Lower leg skin (tissue), 4 donors: Measurements from ENCODE around the gene SHPK. TPM values are rescaled to one million over a fixed set of nuclear protein-coding genes. Genes with fewer than 3 reads are reported as not detected.

Source experiments
- DNase-seq, 2 donors: peaks; one replicate each; pipeline ENCODE4 v3.0.0-alpha.2; 2019; ENCODE audit warnings: low spot score in 2 of 2
- H3K4me3 ChIP-seq: fragments of 200-600 bp; sonication (generic); 2 replicates; pipeline ENCODE4 v1.5.1; 2017; ENCODE audit warnings: mild to moderate bottlenecking, low read depth; ENCODE audit not compliant: poor library complexity, severe bottlenecking
- POLR2A ChIP-seq, 2 donors: fragments of 450-650 bp; IDR thresholded peaks; one replicate each; pipeline ENCODE4 v1.6.1; 2016 to 2017; ENCODE audit warnings: antibody characterized with exemption in 2 of 2, mild to moderate bottlenecking in 1 of 2, moderate library complexity in 1 of 2
- WGBS, 2 donors: methylation state at CpG; one replicate each; pipeline ENCODE4 v1.1.5; 2018; 5-methylcytosine and 5-hydroxymethylcytosine counted together
- intact Hi-C: fragments of 100-400 bp; cut with DNase I; formaldehyde crosslinking; loops from one replicate; pipeline ENCODE4 v1.15.0; 2023; ENCODE audit warnings: low total_unique reads
- total RNA-seq, 4 donors: library from RNA; depleted of rRNA; stranded (reverse); fragments of >200 nt; gene quantifications; one replicate each; pipeline ENCODE4 v1.1.0, GENCODE V29; 2016
- TF ChIP-seq, protein P1 (sequence below), 3 donors: fragments of 450-650 bp; IDR thresholded peaks; one replicate each; pipeline ENCODE4 v1.5.1; 2016; ENCODE audit warnings: antibody characterized with exemption in 3 of 3, mild to moderate bottlenecking in 3 of 3, moderate library complexity in 2 of 3

The SHPK gene
- total RNA-seq, 4 donors from 2014 or later = 18.2 to 30.3 (median 23.1) TPM

- WGBS, 2 donors = 34 to 48% methylated on average over 25 of the region's 25 CpGs
- no peak overlapping the region for H3K4me3 ChIP-seq
- TF ChIP-seq, protein P1, sequence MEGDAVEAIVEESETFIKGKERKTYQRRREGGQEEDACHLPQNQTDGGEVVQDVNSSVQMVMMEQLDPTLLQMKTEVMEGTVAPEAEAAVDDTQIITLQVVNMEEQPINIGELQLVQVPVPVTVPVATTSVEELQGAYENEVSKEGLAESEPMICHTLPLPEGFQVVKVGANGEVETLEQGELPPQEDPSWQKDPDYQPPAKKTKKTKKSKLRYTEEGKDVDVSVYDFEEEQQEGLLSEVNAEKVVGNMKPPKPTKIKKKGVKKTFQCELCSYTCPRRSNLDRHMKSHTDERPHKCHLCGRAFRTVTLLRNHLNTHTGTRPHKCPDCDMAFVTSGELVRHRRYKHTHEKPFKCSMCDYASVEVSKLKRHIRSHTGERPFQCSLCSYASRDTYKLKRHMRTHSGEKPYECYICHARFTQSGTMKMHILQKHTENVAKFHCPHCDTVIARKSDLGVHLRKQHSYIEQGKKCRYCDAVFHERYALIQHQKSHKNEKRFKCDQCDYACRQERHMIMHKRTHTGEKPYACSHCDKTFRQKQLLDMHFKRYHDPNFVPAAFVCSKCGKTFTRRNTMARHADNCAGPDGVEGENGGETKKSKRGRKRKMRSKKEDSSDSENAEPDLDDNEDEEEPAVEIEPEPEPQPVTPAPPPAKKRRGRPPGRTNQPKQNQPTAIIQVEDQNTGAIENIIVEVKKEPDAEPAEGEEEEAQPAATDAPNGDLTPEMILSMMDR (IDR thresholded peaks at IDR 0.05) = no peak
- no peak for TF ChIP-seq POLR2A (IDR thresholded peaks at IDR 0.05)
- intact Hi-C loops = no loop called here
- DNase-seq = peak in 1 of 2 donors; percentile 54
Measured at GRCh38 chr17:3558603-3559269, 77.3 kb downstream of the SHPK start.

Other genes starting within 250 kb of the SHPK start
- gene OR3A2, start 249.9 kb downstream of the SHPK start, total RNA-seq = 1 to 10 TPM in 1 of 4 donors, not detected in 3; 1.0 TPM
- not detected for gene OR1E1, start 237.8 kb downstream of the SHPK start, total RNA-seq
- gene OR3A3, start 224.9 kb downstream of the SHPK start, total RNA-seq = not detected
- gene OR1E2, start 202.4 kb downstream of the SHPK start, total RNA-seq = not detected
- 1 to 10 TPM in 1 of 4 donors, not detected in 3; 1.6 TPM for gene SPATA22, start 164.4 kb downstream of the SHPK start, total RNA-seq
- 1 to 10 TPM in 3 of 4 donors, under 1 TPM in 1; 0.69 to 3.2 (median 1.4) TPM for gene ASPA, start 160.3 kb downstream of the SHPK start, total RNA-seq
- 10 to 100 TPM; 21.8 to 33.2 (median 25.1) TPM for gene TRPV3, start 78.4 kb downstream of the SHPK start, total RNA-seq
- gene TRPV1, start 26.8 kb downstream of the SHPK start, total RNA-seq = 1 to 10 TPM; 4.3 to 7.9 (median 5.2) TPM
- gene CTNS, start 510 bp upstream of the SHPK start, total RNA-seq = 10 to 100 TPM; 23.7 to 40.0 (median 29.6) TPM
- gene TAX1BP3, start 32.3 kb upstream of the SHPK start, total RNA-seq = 100 to 1,000 TPM in 3 of 4 donors, 10 to 100 TPM in 1; 90.5 to 181 (median 153) TPM
- gene EMC6, start 32.6 kb upstream of the SHPK start, total RNA-seq = 10 to 100 TPM in 2 of 4 donors, 1 to 10 TPM in 2; 5.6 to 19.3 (median 10.6) TPM
- under 1 TPM in 1 of 4 donors, not detected in 3; 0.89 TPM for gene P2RX5, start 59.9 kb upstream of the SHPK start, total RNA-seq
- 1 to 10 TPM in 3 of 4 donors, under 1 TPM in 1; 0.81 to 1.6 (median 1.4) TPM for gene HASPIN, start 87.7 kb upstream of the SHPK start, total RNA-seq
- 10 to 100 TPM in 2 of 4 donors, 1 to 10 TPM in 2; 8.3 to 13.9 (median 9.6) TPM for gene ITGAE, start 164.9 kb upstream of the SHPK start, total RNA-seq
- gene NCBP3, start 210.0 kb upstream of the SHPK start, total RNA-seq = 10 to 100 TPM; 21.6 to 24.4 (median 23.3) TPM